Skeletal muscle tissue (tissue), 4 donors: ENCODE measurements around the gene IPCEF1. TPM values are rescaled to one million over a fixed set of nuclear protein-coding genes. Genes with fewer than 3 reads are reported as not detected.
"Not testable (repeated sequence)": the region's sequence is repeated elsewhere in the genome, so short reads cannot be mapped to it uniquely, and the experiment has no call there.

ENCODE experiments used
- H3K27ac ChIP-seq: one replicate; pipeline ENCODE4 v1.7.0; 2013; ENCODE audit warnings: mild to moderate bottlenecking, low read depth, low read length, inconsistent platforms
- H3K27me3 ChIP-seq, 3 donors: one replicate each; pipeline ENCODE4 v1.7.0; 2013; ENCODE audit warnings: low read length in 3 of 3; ENCODE audit not compliant: control insufficient read depth in 3 of 3, insufficient read depth in 3 of 3
- H3K36me3 ChIP-seq, 3 donors: one replicate each; pipeline ENCODE4 v1.7.0; 2013; ENCODE audit warnings: low read length in 3 of 3; ENCODE audit not compliant: control insufficient read depth in 3 of 3, insufficient read depth in 3 of 3
- H3K4me1 ChIP-seq, 3 donors: one replicate each; pipeline ENCODE4 v1.7.0; 2013; ENCODE audit warnings: low read length in 3 of 3, mild to moderate bottlenecking in 3 of 3; ENCODE audit not compliant: control insufficient read depth in 3 of 3, insufficient read depth in 3 of 3
- H3K4me3 ChIP-seq, 3 donors: one replicate each; pipeline ENCODE4 v1.7.0; 2013; ENCODE audit warnings: low read length in 3 of 3
- H3K9ac ChIP-seq, 3 donors: one replicate each; pipeline ENCODE4 v1.7.0; 2013; ENCODE audit warnings: low read length in 3 of 3, mild to moderate bottlenecking in 3 of 3, moderate library complexity in 2 of 3, low read depth in 1 of 3
- H3K9me3 ChIP-seq, 3 donors: one replicate each; pipeline ENCODE4 v1.7.0; 2013; ENCODE audit warnings: low read length in 3 of 3; ENCODE audit not compliant: control insufficient read depth in 3 of 3
- total RNA-seq: library from RNA; depleted of rRNA; stranded (reverse); fragments of >200 nt; gene quantifications from one replicate; pipeline ENCODE4 v1.2.3, GENCODE V29; 2014
- donor health status: Osteomylitis.

The IPCEF1 gene
- total RNA-seq, 1 donor from 2014 or later, result 2.1 TPM

- H3K9ac ChIP-seq, result no peak overlapping the region
- H3K27ac ChIP-seq, result no peak overlapping the region
- no peak overlapping the region for H3K4me3 ChIP-seq
- H3K36me3 ChIP-seq, result no peaks in the 10 kb centered on the region
- no peaks in the 10 kb centered on the region for H3K27me3 ChIP-seq
- H3K4me1 ChIP-seq, result no peaks in the 10 kb centered on the region
- no peaks in the 10 kb centered on the region for H3K9me3 ChIP-seq
Observed at GRCh38 chr6:154243793-154244750, 112.5 kb downstream of the IPCEF1 start.

GRCh38 chr6:154242617-154243357 lies 113.8 kb downstream of the IPCEF1 start:
- H3K4me3 ChIP-seq, result no peak overlapping the region
- H3K9me3 ChIP-seq, result no peaks in the 10 kb centered on the region
- no peak overlapping the region for H3K27ac ChIP-seq
- no peaks in the 10 kb centered on the region for H3K4me1 ChIP-seq
- no peaks in the 10 kb centered on the region for H3K27me3 ChIP-seq
- no peaks in the 10 kb centered on the region for H3K36me3 ChIP-seq
- no peak overlapping the region for H3K9ac ChIP-seq

DNA sequence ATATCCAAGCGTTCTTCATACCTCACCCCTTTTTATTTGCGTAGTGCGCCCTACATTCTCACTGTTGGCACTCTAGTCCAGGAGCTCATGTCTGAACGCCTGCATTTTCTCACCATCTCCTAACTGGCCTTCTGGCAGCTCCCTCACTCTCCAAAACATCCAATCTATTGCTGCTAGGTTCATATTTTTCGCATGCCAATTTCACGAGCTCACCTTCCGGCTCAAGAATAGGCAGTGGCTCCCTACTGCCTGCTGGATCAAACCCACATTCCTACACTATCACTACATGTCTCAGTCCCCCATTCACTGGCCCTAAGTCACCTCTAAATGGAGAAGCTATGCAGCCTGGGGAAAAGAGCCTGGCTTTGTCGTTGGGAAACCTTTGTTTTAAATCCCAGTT lies 115.0 kb downstream of the IPCEF1 start:
- no peak overlapping the region for H3K4me3 ChIP-seq
- H3K27me3 ChIP-seq, result no peaks in the 10 kb centered on the region
- H3K4me1 ChIP-seq, result no peaks in the 10 kb centered on the region
- no peaks in the 10 kb centered on the region for H3K9me3 ChIP-seq
- H3K36me3 ChIP-seq, result no peaks in the 10 kb centered on the region
- no peak overlapping the region for H3K27ac ChIP-seq
- H3K9ac ChIP-seq, result no peak overlapping the region

GRCh38 chr6:154241061-154241460 lies 115.5 kb downstream of the IPCEF1 start:
- H3K36me3 ChIP-seq, H3K9me3 ChIP-seq, H3K9ac ChIP-seq, H3K4me3 ChIP-seq, H3K27me3 ChIP-seq, H3K4me1 ChIP-seq, H3K27ac ChIP-seq: not testable (repeated sequence)

DNA sequence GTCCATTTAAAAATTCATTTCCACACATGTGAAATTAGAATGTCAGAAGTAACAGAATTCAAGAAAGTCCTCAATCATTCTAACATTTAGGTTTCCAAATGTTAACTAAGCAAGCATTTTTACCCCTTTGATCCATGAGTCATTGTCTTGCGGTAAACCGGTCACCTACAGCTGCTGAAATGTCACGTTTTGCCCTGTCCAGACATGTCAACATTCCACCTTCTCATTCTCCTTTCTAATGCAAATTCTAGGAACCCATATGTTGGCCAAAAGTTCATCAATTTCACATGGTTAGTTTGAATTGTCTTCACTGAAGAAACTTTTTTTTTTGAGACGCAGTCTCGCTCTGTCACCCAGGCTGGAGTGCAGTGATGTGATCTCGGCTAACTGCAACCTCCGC lies 117.2 kb downstream of the IPCEF1 start:
- Histone ChIP-seq H3K27me3 (no peaks in the 10 kb centered on the region), H3K36me3 (no peaks in the 10 kb centered on the region), H3K27ac (no peak overlapping the region), H3K9ac (no peak overlapping the region), H3K4me3 (no peak overlapping the region), H3K4me1 (no peaks in the 10 kb centered on the region), H3K9me3 (no peaks in the 10 kb centered on the region)

DNA sequence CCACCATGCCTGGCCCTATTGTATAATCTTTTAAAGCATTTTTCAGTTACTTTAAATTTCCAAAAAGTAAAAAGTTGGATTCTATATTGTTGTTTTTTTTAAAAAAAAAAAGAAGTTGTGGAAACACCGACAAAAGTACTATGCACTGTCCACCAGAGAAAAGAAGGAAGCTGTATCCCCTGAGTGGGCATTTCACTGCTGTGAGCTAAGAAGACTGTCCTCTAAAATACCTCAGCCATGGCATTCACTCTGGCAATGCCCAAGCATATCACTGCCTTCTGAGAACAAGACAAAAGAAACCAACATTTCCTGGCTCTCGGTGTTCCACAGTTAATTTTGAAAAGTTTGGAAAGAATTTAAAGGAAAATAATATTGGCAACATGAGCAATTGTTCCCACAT lies 117.8 kb downstream of the IPCEF1 start:
- no peaks in the 10 kb centered on the region for H3K36me3 ChIP-seq
- no peak overlapping the region for H3K4me3 ChIP-seq
- H3K9ac ChIP-seq, result no peak overlapping the region
- no peaks in the 10 kb centered on the region for H3K4me1 ChIP-seq
- no peak overlapping the region for H3K27ac ChIP-seq
- H3K27me3 ChIP-seq, result no peaks in the 10 kb centered on the region
- H3K9me3 ChIP-seq, result no peaks in the 10 kb centered on the region

DNA sequence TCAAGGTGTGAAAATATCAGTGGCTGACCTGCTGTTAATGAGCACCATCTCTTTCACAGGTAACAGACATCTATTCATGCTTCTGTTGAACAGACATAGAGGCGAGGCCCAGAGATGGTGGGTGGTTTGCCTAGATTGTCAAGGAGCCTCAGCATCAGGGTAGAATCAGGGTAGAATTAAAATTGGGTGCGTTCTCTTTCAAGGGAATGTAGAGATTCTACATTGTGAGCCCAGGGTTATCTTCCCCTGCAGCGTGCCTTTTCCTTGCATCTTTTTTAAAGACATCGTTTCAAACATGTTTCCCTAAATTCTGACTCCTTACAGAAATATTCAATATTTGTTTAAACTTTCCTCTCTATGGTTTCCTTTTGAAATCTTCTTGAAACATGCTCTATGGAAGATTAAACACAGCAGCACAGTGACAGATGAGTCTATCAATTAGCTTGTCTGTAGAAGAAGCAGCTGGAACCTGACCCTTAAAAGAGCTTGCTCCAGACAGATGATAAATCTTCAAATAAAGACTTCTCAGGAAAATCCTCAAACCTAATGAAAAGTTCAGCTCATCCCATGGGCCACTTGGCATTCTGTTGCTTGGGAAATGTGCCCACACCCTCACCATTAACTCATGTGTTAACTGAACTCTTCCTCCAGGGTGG lies 119.8 kb downstream of the IPCEF1 start:
- Histone ChIP-seq H3K9me3 (no peaks in the 10 kb centered on the region), H3K27me3 (no peaks in the 10 kb centered on the region), H3K9ac (no peak overlapping the region), H3K36me3 (no peaks in the 10 kb centered on the region), H3K4me3 (no peak overlapping the region), H3K4me1 (no peaks in the 10 kb centered on the region), H3K27ac (no peak overlapping the region)

- H3K36me3 ChIP-seq, result no peaks in the 10 kb centered on the region
- H3K9ac ChIP-seq, result no peak overlapping the region
- no peaks in the 10 kb centered on the region for H3K27me3 ChIP-seq
- no peak overlapping the region for H3K27ac ChIP-seq
- H3K4me3 ChIP-seq, result no peak overlapping the region
- no peaks in the 10 kb centered on the region for H3K9me3 ChIP-seq
- no peaks in the 10 kb centered on the region for H3K4me1 ChIP-seq
Observed at GRCh38 chr6:154234019-154234772, 122.4 kb downstream of the IPCEF1 start.

- H3K27me3 ChIP-seq, result no peaks in the 10 kb centered on the region
- H3K36me3 ChIP-seq, result no peaks in the 10 kb centered on the region
- no peak overlapping the region for H3K9ac ChIP-seq
- no peaks in the 10 kb centered on the region for H3K4me1 ChIP-seq
- no peak overlapping the region for H3K4me3 ChIP-seq
- H3K27ac ChIP-seq, result no peak overlapping the region
- no peaks in the 10 kb centered on the region for H3K9me3 ChIP-seq
Observed at GRCh38 chr6:154233383-154233782, 123.2 kb downstream of the IPCEF1 start.
